Measurements from ENCODE around the gene MPDZ.
"Not testable (repeated sequence)": the region's sequence is repeated elsewhere in the genome, so short reads cannot be mapped to it uniquely, and the experiment has no call there.

The MPDZ gene

DNA sequence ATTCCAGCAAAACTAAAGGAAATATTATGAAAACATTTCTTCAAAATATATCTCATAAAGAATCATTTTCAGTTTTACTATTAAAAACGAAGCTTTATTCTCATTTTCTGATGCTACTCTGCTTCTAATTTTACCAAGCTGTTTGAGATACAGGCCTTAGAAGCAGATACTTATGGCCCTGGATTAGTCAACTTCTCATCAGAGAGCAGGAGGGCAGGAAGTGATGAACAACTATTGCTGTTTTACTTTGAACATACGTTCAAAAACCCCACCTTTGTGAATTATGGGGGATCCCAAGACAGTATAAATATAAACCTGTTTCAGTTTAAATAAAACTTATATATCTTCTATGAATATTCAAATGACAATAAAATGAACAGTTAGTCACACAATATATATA lies 16.0 kb downstream of the MPDZ start:
- DNase-seq: no peak

DNA sequence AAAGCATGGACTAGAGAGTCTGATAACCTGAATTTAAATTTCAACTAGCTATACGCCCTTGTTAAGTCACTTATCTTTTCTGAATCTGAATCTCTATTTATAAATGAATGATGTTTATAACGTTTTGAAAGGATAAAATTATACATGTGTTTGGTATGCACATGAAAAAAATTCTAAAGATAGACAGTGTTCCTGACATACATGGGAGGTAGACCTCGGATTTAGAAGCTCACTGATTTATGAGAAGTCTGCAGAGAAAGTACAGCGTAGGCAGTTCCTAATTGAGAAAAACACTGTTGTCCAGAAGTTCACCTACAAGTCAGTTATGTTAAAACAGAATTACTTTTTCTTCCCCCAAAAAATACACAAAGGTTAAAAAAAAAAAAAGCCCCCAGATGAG lies 26.6 kb downstream of the MPDZ start:
- DNase-seq: no peak

DNA sequence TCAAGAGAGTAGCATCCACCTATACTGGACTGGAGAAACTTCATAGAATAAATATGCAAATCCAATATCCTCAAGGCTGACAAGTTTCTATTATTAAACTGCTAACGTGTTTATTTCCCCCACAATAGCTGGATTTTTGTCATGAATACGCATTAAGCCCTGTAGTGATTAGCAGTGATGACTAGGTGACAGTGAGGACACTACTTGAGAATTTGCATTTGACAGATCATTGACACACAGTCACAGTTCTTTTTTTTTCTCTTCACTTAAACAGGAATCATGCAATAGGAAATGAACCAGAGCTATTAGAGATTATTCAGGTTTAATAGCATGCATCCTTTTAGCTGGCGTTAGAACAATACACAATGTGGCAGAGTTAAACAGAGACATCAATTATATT lies 35.3 kb downstream of the MPDZ start:
- no peak for DNase-seq

DNA sequence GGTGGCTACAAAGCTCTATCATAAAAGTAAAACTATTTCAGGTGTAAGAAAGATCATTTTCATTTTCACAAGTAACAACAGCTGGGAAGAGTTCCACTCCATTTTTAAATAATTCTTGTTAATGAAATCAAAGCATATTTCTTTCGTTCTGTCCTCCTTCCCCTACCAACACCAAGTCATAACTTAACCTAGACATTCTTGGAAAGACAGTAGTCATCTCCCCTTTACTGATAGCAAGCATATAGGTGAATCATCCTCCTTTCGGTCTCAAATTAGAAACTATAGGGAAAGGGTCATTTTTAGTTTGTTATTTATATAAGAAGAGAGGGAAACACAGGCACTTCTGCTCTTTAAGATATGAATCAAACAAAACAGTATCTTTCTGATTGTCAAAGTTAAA lies 38.2 kb downstream of the MPDZ start:
- DNase-seq: no peak

DNA sequence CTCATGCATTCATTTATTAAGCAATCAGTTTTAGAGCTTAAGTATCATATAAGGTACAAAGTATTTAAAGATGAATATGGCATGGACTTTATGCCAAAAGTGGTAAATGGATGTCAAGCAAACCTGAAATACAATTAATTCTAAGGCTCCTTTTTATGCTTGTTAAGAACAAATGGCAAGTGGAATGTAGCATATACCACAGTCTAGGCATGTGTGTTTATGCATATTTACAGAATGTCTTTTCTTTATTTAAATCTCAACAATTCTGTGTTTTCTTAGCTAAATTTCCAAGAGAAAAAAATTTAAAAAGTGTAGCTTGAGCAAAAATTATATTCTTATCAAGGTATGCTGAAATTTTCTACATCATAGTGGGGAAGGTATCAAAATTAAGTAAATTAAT lies 39.8 kb downstream of the MPDZ start:
- no peak for DNase-seq

DNA sequence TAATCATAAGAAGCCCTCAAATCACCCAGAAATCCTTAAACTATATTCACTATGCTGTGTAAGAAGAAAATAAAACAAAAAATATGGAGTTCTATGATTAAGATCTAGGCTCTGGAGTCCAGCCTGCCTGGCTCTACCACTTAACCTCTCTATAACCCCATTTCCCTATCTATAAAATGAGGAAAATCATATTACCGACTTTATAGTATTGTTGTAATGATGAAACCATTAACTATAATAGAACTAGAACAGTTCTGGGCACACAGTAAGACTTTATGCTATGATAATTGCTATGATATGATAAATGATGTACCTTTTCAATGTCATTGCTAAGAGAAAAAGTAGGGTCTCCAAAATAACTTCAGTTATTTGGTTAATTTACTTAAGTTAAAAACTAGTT lies 40.3 kb downstream of the MPDZ start:
- no peak for DNase-seq

DNA sequence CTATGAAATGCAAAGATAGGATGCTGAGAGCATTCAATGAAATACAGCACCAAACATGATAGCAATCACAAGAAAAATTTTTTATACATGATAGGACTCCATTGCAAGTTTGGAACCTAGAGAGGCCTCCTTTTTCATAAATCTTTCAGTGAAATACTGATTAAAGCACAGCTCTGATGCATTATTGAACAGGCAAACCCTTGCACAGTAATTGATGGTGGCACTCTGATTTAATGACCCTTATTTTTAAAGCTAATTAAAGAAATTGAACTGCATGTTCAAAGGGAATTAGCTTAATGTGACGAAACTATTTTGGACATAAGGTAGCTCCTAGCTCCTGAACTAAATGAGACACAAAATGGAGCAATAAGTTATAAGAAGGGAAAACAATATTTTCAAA lies 44.6 kb downstream of the MPDZ start:
- no peak for DNase-seq

DNA sequence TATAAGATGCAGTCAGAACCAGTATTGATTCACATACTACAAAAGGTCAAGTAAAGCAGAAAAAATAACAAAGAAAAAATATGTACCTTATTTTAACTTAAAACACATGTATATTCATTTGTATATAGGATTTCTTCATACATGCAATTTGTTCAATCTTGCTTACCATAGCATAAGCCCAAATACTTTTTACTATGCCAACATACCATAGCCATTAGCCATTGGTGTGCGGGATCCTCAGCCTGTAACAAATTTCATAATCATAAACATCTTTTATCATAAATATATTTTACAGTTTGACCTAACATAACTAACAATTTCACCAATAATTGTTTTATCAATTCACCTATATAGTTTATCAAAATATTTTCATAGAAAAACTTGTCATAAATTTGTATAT lies 51.1 kb downstream of the MPDZ start:
- no peak for DNase-seq

DNA sequence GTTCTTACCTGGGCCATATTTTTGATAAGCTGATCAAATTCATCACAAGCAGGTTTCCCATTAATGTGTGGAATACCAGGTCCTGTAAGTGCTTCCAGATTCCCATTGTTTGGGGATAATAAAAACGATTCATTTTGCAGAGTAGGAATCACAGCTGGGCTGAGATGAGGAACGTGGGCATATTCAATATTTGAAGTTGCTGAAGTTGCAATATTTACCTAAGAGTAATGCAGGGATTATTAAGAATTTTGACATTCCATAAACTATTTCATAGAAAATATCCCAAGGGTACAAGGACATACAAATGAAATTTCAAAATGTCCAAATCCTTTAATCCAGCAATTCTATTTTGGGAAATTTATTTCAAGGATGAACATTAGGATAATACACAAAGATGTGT lies 55.1 kb downstream of the MPDZ start:
- no peak for DNase-seq

DNA sequence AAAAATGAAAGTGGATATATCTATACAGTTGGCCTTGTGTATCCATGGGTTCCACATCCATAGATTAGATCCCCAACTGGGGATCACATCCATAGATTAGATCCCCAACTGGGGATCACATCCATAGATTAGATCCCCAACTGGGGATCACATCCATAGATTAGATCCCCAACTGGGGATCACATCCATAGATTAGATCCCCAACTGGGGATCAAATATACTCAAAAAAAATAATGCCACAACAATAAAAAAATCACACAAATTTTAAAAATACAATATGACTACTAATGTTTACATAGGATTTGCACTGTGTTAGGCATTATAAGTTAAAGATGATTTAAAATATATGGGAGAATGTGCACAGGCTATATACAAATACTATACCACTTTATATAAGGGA lies 56.8 kb downstream of the MPDZ start:
- not testable (repeated sequence) for DNase-seq

DNA sequence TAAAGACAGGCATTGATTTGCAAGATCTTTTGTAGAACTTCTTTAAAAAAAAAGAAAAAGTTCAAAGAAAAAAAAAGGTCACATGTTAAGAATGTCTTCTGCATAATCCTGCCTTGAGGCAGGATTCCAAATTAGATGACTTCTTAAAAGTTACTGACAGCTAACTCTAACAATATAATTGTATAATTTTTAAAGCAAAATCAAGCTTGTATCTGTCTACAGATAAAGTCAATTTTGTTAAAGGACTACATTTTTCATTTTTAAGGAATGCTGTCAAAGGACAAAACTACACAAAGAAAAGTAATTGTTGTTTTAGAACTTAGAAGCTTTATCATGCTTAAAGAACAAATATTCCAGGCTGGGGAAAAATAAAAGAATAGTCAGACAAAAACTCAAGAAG lies 57.8 kb downstream of the MPDZ start:
- DNase-seq: no peak

DNA sequence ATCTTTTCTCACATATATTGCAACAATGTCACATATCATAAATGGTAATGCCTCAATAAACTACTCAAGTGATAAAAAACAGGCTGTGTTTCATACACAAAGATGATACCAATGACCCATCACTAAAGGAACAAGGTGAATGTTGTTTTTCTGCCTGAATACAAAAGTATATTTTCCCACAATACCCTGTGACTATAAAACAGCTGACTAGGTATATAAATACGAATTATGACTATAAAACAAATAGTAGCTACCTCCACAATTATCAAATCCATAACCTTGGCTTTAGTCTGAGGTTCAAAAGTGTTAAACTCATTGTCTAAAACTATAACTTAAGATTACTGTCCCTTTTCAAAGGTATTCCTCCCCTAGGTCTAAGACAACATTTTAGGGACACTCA lies 58.7 kb downstream of the MPDZ start:
- no peak for DNase-seq

DNA sequence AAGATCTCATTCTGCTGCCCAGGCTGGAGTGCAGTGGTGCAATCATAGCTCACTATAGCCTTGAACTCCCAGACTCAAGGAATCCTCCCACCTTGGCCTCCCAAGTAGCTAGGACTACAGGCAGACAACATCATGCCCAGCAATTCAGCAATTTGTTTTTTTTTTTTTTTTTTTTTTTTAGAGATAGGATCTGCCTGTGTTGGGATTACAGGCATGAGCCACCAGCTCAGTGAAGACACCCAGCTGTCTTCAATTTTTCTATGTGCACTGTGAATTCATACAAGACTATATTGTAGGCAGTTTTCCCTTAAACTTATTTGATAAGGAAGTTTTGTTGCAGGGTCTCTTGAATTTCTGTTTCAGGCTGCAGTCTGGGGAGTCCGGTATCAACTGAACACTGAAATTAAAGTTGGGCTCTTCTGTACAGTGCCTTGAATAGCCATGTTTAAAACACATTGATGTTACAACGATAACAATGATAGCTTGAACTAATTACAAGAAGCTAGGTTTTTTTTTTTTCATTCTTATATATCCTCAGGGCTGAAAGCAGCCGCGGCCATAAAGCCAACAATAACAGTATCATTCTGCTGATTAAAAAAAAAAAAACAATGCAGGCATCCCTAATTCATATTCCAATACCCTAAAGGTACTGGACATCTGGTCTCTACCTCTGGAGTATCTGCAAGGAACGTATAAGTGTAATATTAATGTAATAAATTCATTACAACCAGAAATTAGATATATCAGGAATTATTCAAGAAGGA lies 63.5 kb downstream of the MPDZ start:
- no peak for DNase-seq

DNA sequence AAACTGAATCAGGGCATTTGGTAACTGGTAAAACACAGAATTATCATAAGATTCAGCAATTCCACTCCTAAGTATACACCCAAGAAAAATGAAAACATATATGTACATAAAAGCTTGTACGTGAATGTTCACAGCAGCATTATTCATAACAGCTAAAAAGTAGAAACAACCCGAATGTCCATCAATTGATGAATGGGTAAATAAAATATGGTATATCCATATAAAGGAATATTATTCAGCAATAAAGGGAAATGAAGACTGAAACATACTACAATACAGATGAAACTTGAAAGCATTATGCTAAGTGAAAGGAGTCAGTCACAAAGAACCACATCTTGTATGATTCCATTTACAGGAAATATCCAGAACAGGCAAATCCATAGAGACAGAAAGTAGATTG lies 65.5 kb downstream of the MPDZ start:
- no peak for DNase-seq

DNA sequence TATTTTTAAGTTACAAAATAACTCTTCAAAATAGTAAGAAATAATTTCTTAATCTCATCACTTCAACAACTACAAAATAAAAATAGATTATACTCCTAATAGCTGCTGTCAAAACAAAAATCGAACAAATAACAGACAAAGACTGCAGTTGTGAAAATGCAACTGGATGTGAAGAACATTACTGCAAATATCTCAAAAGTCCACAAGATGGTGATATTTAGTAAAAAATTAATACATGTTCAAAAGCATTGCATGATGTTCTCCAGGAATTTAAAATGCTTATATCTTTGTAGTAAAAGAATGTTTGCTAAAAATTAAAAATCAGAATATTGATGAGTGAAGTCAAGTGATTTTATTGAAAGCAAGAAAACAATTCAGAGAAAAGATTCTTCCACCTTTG lies 66.2 kb downstream of the MPDZ start:
- peak in 1 of 2 experiments; percentile 42 for DNase-seq

DNA sequence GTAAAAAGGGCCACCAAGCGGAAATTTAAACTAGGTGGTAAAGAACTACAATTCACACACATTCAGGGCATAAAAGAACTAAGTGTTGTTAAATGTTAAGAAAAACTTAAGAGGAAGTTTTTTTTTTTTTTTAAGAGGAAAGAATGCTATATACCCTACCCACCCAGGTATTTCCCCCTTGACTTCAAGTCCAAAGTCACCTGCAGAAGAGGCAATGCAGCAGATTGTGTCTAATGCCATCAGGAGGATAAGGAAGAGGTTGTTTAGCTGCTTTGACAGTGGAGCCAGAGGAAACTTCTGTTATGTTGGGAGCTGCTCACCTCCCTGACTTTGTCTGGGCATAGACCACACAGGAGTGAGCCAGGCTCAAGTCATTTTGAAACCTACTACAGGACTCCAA lies 69.2 kb downstream of the MPDZ start:
- no peak for DNase-seq

DNA sequence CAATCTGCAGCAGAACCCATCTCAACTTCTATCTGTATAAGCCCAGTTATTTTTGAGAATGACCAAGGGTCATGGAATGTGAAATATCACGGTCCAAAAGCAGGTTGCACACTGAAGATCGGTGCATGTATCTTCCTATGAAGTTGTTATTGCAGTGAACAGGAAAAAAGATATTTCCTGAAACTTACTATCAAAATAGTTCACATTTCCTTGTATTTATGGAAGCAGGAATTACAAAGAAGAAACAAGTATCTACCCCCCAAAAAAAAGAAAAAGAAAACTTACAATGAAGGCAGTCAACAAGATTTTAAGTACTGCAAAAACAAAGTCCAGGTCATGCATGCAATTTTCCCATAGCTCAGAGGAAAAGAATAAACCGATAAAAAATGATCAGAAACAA lies 70.0 kb downstream of the MPDZ start:
- no peak for DNase-seq

DNA sequence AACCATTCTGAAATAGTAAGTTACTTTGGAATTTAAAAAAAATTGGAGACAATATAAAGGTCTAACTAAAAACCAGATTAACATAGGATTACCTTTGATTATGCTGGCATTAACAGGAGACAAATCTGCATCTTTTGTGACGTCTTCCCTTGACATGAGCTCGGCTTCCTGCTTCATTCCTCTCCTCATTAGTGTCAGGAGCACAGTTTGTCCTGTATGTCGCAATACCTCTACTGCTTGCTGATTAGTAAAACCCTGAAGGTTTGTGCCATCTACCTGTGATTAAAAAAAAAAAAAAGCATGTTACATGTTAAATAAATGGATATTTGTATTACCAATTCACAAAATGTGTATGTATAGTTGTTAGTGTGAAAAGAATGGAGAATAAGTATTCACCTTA lies 73.7 kb downstream of the MPDZ start:
- DNase-seq: no peak

DNA sequence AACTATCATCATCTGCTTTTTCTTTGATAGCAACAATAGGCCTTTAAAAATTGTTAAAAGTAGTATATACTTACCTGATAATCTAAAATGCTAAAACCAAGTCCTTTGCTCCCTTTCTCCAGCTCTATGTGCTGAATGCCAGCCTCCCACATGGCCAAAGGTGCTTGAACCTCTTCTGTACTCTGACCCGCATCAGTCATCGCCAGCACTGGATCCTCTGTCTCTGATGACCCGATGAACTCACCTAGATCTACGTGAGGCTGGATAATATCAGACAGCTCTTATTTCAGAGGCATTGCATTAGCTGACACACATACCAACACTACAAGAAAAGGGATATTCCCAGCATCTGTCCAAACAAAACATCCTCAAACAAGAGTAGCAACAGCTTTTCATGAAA lies 89.5 kb downstream of the MPDZ start:
- DNase-seq: no peak

DNA sequence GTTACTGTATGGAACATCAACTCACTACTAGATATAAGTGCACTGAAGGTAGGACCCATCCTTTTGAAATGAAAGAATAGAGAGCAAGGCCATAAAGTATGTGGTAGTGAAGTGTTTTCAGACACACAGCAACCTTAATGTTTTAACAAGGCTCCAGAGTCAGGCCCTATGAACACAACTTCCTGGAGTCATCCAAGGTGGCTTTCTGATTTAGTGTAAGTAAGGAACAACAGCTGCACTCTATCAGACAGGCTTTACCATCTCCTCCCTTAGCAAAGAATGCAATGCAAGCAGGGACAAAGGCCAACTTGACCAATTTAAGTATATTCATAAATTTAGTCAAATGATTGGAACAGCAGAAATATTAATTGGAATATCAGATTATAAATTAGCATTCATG lies 90.1 kb downstream of the MPDZ start:
- DNase-seq: no peak

DNA sequence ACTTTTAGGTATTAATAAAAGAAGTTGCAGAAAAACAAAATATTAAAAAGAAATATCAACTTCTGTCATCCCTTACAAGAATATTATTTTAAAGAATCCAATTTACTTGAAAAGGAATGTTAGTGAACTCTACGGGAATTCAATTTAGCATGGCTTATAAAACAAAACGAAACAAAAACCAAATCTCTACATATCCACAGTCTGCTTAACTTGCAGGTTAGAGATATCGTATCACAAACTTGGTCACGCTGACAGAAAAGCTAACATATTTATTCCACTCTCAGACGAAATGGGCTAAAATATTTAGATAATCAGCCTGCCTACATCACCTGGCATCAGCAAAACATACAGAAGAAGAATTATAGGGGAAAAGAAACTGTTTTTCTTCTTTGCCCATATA lies 92.7 kb downstream of the MPDZ start:
- no peak for DNase-seq

DNA sequence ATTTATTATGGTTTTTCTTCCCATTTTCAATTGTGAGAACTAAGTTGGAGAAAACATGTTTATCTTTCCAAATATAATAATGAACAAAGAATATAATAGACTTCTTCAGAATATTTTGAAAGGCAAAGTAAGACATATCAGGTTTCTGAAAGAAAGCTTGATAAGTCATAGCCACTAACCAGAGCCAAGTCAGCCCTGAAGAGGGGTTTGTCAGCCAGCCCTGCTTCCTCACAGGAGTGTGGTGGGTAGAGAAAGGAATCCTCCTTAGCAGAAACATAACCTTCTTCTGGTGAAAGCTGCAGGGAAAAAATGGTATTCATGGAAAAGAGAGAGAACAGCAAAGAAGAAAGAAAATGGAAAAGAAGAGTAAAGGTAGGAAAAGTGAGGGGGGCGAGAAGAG lies 93.4 kb downstream of the MPDZ start:
- DNase-seq: no peak

DNA sequence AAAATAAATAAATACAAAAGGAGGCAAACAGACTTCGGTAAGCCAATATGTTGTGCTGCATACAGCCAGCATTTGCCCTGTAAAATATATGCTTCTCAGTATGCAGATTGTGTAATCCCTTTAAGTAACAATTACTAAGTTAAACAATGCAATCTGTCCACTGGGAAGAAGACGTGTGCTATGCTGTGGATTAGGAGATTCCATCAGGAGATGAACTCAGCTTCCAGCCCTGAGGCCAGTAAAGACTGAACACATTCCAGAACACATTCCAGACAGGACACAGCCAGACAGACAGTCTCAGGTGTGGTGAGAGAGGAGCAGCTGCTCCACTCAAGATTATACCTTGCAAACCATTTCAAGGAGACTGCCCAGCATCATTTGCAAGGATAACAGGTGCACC lies 97.8 kb downstream of the MPDZ start:
- DNase-seq: peak in 1 of 2 experiments; percentile 10

DNA sequence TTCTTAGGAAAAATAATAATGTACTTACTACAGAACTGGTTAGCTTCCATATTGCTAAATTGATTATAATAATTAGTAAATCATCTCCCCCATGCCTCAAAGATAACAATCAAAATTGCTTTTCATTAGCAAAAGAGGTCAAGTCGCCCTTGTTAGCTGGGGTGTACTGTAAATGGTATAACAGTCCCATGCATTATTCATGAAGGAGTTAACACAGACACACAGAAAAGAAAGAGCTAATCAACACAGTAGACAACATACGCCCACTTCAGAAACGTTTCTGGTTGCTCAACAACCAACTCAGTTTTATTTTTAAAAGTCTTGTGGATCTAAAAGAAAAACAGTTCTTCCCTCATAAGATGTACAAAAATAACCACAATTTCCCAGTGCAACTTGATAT lies 100.2 kb downstream of the MPDZ start:
- no peak for DNase-seq

DNA sequence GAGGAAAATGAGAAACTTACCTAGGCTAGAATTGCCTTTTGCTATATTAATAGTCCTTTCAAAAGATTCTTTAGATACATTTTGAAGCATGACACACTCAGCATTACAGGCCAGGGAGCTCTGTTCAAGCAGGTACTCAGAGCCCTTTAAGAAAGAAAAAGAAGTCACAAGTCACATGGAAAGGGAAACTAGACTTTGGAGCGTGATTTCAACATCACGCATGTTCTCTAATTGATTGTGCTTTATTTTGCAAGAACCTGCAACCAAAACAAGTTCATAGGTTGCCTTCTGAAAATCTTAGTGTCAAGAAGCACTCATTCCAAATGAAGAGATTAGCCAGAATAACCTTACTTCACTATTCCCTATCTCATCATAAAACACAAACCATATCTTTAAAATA lies 103.8 kb downstream of the MPDZ start:
- DNase-seq: no peak

All from NCI-H446 (cell line).